ENCODE data around the gene HMGXB3. TPM values are rescaled to one million over a fixed set of nuclear protein-coding genes. Genes with fewer than 3 reads are reported as not detected.
"Not testable (repeated sequence)": the region's sequence is repeated elsewhere in the genome, so short reads cannot be mapped to it uniquely, and the experiment has no call there.

HMGXB3 gene
- total RNA-seq, 2 donors from 2014 or later = 31.9 to 40.8 TPM

DNA sequence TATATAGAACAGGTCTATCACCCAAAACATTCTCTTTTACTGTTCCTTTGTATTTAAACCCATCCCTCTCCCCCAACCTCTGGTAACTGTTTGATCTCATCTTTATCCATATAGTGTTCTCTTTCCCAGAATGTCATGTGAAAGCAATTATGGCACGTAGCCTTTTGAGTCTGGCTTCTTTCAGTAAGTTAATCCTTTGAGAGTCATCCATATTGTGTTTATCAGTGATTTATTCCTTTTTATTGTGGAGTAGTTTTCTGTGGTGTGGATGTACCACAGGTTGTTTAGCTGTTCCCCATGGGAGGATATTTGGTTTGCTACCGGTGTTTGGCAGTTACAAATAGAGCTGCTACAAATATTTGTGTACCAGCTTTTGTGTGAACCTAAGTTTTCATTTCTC, 38.0 kb downstream of the HMGXB3 start:
- Mint-ChIP-seq H3K4me1 (peaks cover 9% of the 10 kb centered on the region), H3K36me3 (ENCODE audit: low read depth) (peaks cover 14% of the 10 kb centered on the region), H3K27ac (no peak overlapping the region), H3K4me3 (no peak overlapping the region), H3K27me3 (no peaks in the 10 kb centered on the region)
- DNase-seq = no peak
- no peak for ATAC-seq
- no peaks in the 10 kb centered on the region for H3K9me3 ChIP-seq (ENCODE audit: control insufficient read depth, low read length, poor library complexity, severe bottlenecking)

DNA sequence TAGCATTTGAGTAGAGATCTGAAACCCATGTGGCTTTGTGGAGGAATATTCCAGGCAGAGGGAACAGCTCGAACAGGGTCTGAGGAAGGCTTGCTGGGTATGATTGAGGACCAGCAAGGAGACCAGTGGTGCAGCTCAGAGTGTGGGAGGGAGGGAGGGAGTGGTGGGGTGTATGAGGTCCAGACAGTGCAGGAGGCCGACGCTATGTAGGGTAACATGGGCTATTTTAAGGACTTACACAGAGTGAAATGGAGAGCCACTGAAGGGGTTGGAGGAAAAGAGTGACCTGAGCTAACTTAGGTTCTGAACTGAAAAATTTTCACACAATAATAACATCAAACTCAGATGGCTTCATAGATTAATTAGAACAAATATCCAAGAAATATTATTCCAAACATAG, 41.9 kb downstream of the HMGXB3 start:
- Mint-ChIP-seq H3K27me3 (no peaks in the 10 kb centered on the region), H3K4me1 (peaks cover 14% of the 10 kb centered on the region), H3K36me3 (ENCODE audit: low read depth) (peaks cover 13% of the 10 kb centered on the region), H3K27ac (peak overlapping the region; percentile 11), H3K4me3 (no peak overlapping the region)
- no peaks in the 10 kb centered on the region for H3K9me3 ChIP-seq (ENCODE audit: control insufficient read depth, low read length, poor library complexity, severe bottlenecking)
- ATAC-seq (no peak), DNase-seq (no peak)

DNA sequence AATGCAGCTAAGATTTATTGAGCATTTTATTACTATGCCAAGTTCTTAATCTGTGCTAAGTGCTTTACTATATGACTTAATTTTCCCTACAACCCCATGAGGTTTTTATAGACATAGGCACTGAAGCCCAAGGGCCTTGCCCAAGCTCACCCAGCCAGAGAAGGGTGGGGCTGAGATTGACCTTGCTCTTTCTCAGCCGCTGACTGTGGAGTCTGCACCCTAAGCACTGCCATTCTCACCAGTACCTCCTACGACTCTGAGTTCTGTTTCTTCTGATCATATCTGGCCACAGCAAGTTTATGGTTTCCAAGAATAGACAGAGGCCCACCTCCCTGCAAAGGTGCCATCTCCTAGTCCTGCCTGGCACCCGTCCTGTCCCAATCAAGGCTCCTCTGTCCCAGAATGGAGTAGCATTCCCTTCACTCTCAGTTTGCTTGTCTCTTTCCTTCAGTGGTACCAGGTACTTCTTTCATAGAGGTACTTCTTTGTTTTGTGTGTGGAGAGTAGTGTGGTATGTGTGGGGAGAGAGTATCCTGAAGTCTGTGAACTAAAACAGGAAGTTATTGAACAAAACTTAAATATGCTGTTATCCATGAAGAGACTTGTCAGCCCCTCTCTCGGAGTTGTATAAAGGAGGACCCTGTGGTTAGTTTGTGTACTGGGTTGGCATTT, 43.3 kb downstream of the HMGXB3 start:
- H3K9me3 ChIP-seq (ENCODE audit: control insufficient read depth, low read length, poor library complexity, severe bottlenecking) = no peaks in the 10 kb centered on the region
- no peaks in the 10 kb centered on the region for H3K27me3 Mint-ChIP-seq
- no peak overlapping the region for H3K27ac Mint-ChIP-seq
- DNase-seq (no peak), ATAC-seq (no peak)
- peaks cover 12% of the 10 kb centered on the region for H3K4me1 Mint-ChIP-seq
- peaks cover 11% of the 10 kb centered on the region for H3K36me3 Mint-ChIP-seq (ENCODE audit: low read depth)
- no peak overlapping the region for H3K4me3 Mint-ChIP-seq

DNA sequence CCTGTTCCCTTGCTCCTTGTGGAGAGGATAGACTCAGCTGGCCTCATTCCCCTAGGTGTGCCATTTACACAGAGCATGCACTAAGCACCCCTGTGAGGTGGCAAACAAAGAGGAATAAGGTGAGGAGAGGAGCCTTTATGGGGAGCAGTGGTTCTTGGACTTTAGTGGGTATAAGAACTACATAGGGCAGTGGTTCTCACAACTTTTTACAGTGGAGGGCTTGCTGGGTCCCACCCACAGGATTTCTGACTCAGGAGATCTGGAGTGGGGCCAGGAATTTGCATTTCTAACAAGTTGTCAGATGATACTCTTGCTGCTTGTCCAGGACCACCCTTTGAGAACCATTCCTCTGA, 43.8 kb downstream of the HMGXB3 start:
- no peak for DNase-seq
- H3K9me3 ChIP-seq (ENCODE audit: control insufficient read depth, low read length, poor library complexity, severe bottlenecking) = no peaks in the 10 kb centered on the region
- no peak overlapping the region for H3K4me3 Mint-ChIP-seq
- H3K36me3 Mint-ChIP-seq (ENCODE audit: low read depth) = peaks cover 15% of the 10 kb centered on the region
- ATAC-seq = no peak
- no peaks in the 10 kb centered on the region for H3K27me3 Mint-ChIP-seq
- no peak overlapping the region for H3K27ac Mint-ChIP-seq
- peaks cover 12% of the 10 kb centered on the region for H3K4me1 Mint-ChIP-seq

DNA sequence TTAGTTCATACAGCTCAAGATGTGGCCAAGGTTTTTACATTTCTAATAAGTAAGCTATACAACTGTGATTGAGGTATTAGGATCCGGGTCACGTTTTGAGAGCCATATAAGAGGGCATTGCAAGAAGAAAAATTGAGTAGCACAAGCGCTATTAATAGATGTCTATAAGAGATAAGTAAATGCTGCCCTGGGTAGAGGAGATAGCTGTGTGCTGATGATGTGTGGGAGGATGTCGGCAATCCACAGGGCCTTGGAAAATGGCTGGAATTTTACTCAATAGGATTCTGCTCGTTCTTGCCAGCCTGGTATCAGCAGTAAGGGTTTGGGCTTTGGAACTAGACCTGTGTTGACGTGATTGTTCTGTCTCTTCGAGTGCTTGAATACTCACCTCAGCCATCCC, 44.2 kb downstream of the HMGXB3 start:
- H3K9me3 ChIP-seq (ENCODE audit: control insufficient read depth, low read length, poor library complexity, severe bottlenecking) = no peaks in the 10 kb centered on the region
- Mint-ChIP-seq H3K4me1 (peaks cover 12% of the 10 kb centered on the region), H3K4me3 (no peak overlapping the region), H3K27ac (no peak overlapping the region), H3K36me3 (ENCODE audit: low read depth) (peaks cover 18% of the 10 kb centered on the region), H3K27me3 (no peaks in the 10 kb centered on the region)
- DNase-seq = no peak
- no peak for ATAC-seq

DNA sequence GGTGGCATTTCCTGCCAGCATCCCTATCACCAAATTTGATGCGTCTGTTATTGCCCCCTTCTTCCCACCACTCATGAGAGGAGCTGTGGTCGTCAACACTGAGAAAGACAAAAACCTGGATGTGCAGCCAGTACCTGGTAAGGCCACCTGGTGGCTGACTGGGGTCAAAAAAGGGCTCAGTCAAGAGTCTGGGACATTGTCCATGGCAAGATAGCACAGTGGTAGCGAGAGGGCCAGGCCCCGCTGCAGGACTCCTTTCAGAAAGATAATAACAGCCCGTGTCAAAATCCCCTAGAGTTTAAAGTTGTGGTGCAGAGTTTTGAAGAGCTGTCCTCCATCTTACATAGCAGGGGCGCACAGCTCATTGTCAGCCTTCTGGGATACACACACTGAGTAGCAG, 45.0 kb downstream of the HMGXB3 start:
- peaks cover 19% of the 10 kb centered on the region for H3K36me3 Mint-ChIP-seq (ENCODE audit: low read depth)
- DNase-seq (no peak), ATAC-seq (no peak)
- H3K27ac Mint-ChIP-seq = no peak overlapping the region
- H3K27me3 Mint-ChIP-seq = no peaks in the 10 kb centered on the region
- peaks cover 12% of the 10 kb centered on the region for H3K4me1 Mint-ChIP-seq
- no peak overlapping the region for H3K4me3 Mint-ChIP-seq
- no peaks in the 10 kb centered on the region for H3K9me3 ChIP-seq (ENCODE audit: control insufficient read depth, low read length, poor library complexity, severe bottlenecking)

DNA sequence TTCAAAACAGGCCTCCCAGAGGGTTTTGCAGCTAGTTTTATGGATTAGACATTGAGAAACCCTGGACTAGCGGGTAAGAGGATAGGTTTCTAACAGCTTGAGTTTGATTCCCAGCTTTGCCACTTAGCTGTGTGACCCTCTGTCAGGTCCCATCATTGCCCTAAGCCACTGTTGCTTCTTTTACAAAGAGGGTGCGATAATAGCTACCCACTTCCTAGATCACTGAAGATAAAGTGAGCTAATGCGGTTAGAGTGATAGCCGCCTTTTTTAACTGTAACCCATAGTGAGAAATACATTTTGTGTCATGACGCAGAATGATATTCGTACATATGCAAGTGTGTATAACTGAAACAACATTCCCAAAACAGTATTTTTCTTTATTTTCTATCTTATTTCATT, 45.5 kb downstream of the HMGXB3 start:
- H3K27ac Mint-ChIP-seq = no peak overlapping the region
- no peaks in the 10 kb centered on the region for H3K27me3 Mint-ChIP-seq
- H3K9me3 ChIP-seq (ENCODE audit: control insufficient read depth, low read length, poor library complexity, severe bottlenecking) = no peaks in the 10 kb centered on the region
- DNase-seq (no peak), ATAC-seq (peak; percentile 45)
- H3K36me3 Mint-ChIP-seq (ENCODE audit: low read depth) = peaks cover 18% of the 10 kb centered on the region
- H3K4me3 Mint-ChIP-seq = no peak overlapping the region
- H3K4me1 Mint-ChIP-seq = peaks cover 12% of the 10 kb centered on the region

DNA sequence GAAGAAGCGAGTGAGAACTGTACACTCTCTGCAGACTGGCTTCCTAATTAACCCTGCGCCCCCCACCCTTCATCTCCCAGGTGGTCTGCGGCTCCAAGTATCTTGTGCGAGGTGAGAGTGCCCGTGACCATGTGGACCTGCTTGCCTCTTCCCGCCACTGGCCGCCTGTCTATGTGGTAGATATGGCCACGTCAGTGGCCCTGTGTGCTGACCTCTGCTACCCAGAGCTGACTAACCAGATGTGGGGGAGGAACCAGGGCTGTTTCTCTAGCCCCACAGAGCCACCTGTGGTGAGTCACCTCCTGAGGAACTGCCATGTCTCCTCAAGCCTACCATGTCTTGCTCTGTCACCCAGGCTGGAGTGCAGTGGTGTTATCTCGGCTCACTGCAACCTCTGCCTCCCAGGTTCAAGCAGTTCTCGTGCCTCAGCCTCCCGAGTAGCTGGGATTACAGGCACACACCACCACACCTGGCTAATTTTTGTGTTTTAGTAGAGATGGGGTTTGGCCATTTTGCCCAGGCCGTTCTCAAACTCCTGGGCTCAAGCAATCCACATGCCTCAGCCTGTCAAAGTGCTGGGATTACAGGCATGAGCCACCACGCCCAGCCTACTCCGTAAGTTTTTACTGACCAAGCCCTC, 49.8 kb downstream of the HMGXB3 start:
- not testable (repeated sequence) for DNase-seq; H3K9me3 ChIP-seq (ENCODE audit: control insufficient read depth, low read length, poor library complexity, severe bottlenecking); H3K4me3 Mint-ChIP-seq; H3K27me3 Mint-ChIP-seq; H3K4me1 Mint-ChIP-seq; ATAC-seq
- Mint-ChIP-seq H3K36me3 (ENCODE audit: low read depth) (peaks cover 12% of the 10 kb centered on the region), H3K27ac (peak overlapping the region; percentile 82)

DNA sequence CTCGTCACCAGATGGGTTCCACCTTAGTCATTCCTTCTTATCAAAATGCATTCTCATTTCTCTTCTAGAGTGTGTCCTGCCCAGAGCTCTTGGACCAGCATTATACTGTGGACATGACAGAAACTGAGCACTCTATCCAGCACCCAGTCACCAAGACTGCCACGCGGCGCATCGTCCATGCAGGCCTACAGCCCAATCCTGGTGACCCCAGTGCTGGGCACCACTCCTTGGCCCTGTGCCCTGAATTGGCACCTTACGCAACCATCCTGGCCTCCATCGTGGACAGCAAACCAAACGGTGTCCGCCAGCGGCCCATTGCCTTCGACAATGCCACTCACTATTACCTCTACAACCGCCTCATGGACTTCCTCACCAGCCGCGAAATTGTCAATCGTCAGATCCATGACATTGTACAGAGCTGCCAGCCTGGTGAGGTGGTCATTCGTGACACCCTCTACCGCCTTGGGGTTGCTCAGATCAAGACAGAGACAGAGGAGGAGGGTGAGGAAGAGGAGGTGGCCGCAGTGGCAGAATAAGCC, 51.2 kb downstream of the HMGXB3 start:
- H3K36me3 Mint-ChIP-seq (ENCODE audit: low read depth) = peaks cover 12% of the 10 kb centered on the region

DNA sequence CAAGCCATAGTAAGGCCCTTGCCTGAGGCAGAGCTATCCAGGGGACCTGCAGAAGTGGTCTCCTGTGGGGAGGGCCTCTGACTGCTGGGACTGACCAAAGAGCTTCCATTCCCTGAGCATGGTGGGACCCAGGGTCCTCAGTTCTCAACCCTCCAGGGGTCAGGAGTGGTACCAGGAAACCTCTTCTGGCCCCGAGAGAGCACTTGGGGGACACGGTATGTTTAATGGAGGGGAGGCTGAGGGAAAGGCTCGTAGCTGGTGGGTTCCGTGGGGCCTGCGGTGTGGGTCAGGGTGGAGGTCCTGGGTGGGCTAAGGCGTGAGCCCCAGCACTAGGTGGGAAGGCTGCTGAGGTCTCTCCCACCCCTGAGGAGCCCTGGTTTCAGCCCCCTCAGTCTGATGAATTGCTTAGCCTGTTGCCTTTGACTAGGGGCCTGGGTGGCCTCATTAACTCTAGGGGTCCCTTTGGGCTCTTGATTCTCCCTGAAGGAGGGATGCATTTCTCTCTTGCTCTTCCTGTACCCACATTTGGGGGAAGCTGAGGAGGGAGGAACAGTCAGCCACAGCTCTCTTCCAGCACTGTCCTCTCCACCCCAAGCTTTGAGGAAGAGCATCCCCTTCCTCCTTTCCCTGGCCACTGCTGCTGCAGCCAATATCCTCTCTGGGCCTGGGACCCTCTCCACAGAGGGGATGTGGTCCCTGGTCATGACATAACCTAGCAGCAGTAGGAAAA, 51.9 kb downstream of the HMGXB3 start:
- no peaks in the 10 kb centered on the region for H3K27me3 Mint-ChIP-seq
- H3K4me1 Mint-ChIP-seq = peaks cover 4% of the 10 kb centered on the region
- no peak for DNase-seq
- peaks cover 12% of the 10 kb centered on the region for H3K36me3 Mint-ChIP-seq (ENCODE audit: low read depth)
- H3K27ac Mint-ChIP-seq = no peak overlapping the region
- no peak overlapping the region for H3K4me3 Mint-ChIP-seq
- no peak for ATAC-seq
- H3K9me3 ChIP-seq (ENCODE audit: control insufficient read depth, low read length, poor library complexity, severe bottlenecking) = no peaks in the 10 kb centered on the region

More for the DNA sequence above, 51.2 kb downstream of the HMGXB3 start:
- DNase-seq = no peak
- H3K27me3 Mint-ChIP-seq = no peaks in the 10 kb centered on the region
- H3K27ac Mint-ChIP-seq = no peak overlapping the region
- peaks cover 4% of the 10 kb centered on the region for H3K4me1 Mint-ChIP-seq
- H3K4me3 Mint-ChIP-seq = no peak overlapping the region
- no peaks in the 10 kb centered on the region for H3K9me3 ChIP-seq (ENCODE audit: control insufficient read depth, low read length, poor library complexity, severe bottlenecking)
- ATAC-seq = no peak

DNA sequence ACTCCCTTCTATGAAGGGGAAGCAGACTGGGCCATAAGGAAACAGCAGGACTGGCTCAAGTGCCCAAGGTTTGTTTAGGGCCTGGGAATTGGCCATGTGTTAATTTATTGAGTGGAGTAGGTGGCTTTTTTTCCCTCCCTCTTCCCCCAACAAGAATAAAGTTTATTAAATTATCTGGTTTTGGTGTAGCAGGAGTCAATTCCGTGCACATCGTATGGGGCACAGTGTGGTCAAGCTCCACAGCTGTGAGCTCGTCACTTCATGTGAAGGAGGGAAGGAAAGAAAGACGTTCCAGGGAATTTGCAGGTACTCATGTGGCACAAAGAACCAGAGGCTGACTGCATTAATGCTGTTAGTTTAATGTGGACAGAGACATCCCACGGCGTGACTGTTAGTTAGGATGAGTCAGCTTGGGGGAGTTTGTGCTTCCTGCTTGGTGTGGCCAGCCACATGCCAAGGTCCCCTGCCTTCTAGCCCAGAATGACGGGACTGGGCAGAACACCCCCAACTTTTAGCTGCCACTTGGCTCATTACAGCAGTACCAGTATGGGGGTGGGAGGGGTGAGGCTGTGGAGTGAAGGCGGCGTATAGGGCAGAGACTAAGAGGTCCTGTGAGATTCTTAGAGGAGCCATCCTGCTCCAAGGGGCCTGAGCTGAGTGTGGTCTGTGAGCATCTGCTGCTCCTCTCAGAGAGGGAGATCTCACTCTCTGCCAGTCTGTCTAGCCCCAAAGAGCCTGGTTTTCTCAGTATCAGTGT, 52.6 kb downstream of the HMGXB3 start:
- ATAC-seq (no peak), DNase-seq (no peak)
- Mint-ChIP-seq H3K27ac (no peak overlapping the region), H3K4me1 (peaks cover 6% of the 10 kb centered on the region), H3K27me3 (no peaks in the 10 kb centered on the region), H3K36me3 (ENCODE audit: low read depth) (peaks cover 12% of the 10 kb centered on the region), H3K4me3 (no peak overlapping the region)
- no peaks in the 10 kb centered on the region for H3K9me3 ChIP-seq (ENCODE audit: control insufficient read depth, low read length, poor library complexity, severe bottlenecking)

DNA sequence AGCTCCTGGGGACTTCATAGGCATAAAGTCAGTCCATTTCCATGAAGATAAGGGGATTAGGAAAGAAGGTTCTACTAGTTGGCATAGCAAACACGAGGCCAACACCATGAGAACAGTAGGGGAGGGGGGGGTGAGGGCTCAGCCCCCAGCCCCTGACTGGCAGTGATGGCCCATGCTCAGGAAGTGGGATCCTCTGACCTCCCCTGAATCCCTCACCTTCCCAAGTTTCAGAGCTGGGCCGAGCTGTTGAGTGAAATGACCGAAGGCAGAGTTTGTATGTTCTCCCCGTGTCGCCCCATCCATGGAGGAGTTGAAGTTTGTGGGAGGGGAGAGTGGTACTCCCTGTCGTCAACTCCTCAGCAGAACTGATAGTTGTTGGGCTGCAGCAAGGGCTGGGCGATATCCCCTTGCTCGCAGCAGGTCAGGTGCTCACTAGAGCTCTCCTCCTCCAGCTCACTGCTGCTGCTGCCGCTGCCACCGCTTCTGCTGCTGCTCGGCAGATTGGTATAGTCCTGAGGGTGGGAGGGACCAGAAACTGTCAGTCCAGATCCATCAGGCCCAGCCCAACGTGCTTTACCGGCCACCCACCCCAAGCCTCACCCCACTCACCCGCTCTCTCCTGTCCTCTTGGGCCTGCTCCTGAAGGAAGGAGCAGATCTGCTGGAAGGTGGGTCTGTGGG, 53.3 kb downstream of the HMGXB3 start:
- DNase-seq (no peak), ATAC-seq (no peak)
- H3K27ac Mint-ChIP-seq = peak overlapping the region; percentile 11
- H3K36me3 Mint-ChIP-seq (ENCODE audit: low read depth) = peaks cover 10% of the 10 kb centered on the region
- no peaks in the 10 kb centered on the region for H3K27me3 Mint-ChIP-seq
- peaks cover 6% of the 10 kb centered on the region for H3K4me1 Mint-ChIP-seq
- H3K4me3 Mint-ChIP-seq = no peak overlapping the region
- H3K9me3 ChIP-seq (ENCODE audit: control insufficient read depth, low read length, poor library complexity, severe bottlenecking) = no peaks in the 10 kb centered on the region
